ENCODE measurements around the gene CAT.

GRCh38 chr11:34447044-34447443 lies 8.3 kb downstream of the CAT start:
- no peak for TF ChIP-seq SUZ12 (IDR thresholded peaks at IDR 0.05; ENCODE audit: extremely low read depth, insufficient read depth, insufficient read length)
- no peak for TF ChIP-seq YY1 (IDR thresholded peaks at IDR 0.05; ENCODE audit: insufficient read depth, insufficient read length)

All from NT2/D1 (cell line).